ENCODE results near the gene NELL1. TPM values are rescaled to one million over a fixed set of nuclear protein-coding genes. Genes with fewer than 3 reads are reported as not detected.

NELL1 gene
- total RNA-seq, 3 donors from 2014 or later (not counting 1 experiment from before 2014, with no cell fraction given): not detected

DNA sequence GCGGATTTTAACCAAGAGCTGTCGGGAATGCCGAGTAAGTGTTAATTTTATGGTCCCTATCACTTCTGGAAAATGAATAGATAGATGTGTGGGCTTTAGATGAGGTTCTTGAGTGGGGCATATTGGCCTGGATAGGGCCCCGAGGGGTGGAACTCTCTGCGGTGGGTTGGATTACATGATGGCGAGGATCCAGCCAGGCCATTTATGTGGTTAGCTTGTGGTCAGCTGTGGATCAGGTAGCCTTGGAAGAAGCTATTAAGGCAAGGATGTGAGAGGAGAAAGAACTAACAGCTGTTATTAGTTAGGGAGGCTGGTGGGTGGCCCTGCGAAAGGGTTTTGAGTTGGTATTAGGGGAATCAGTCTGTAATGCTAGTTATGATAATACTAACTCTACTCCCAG is 268.4 kb downstream of the NELL1 start:
- no peak overlapping the region for H3K27ac ChIP-seq (ENCODE audit: low read length)
- TF ChIP-seq, protein P1, sequence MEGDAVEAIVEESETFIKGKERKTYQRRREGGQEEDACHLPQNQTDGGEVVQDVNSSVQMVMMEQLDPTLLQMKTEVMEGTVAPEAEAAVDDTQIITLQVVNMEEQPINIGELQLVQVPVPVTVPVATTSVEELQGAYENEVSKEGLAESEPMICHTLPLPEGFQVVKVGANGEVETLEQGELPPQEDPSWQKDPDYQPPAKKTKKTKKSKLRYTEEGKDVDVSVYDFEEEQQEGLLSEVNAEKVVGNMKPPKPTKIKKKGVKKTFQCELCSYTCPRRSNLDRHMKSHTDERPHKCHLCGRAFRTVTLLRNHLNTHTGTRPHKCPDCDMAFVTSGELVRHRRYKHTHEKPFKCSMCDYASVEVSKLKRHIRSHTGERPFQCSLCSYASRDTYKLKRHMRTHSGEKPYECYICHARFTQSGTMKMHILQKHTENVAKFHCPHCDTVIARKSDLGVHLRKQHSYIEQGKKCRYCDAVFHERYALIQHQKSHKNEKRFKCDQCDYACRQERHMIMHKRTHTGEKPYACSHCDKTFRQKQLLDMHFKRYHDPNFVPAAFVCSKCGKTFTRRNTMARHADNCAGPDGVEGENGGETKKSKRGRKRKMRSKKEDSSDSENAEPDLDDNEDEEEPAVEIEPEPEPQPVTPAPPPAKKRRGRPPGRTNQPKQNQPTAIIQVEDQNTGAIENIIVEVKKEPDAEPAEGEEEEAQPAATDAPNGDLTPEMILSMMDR (IDR thresholded peaks at IDR 0.05): no peak
- WGBS (ENCODE audit: insufficient coverage): 84% methylated on average over 6 of the region's 7 CpGs
- ATAC-seq (no peak), DNase-seq (no peak)
- no peak overlapping the region for H3K27ac Mint-ChIP-seq
- no peaks in the 10 kb centered on the region for H3K27me3 Mint-ChIP-seq (ENCODE audit: low read depth in 2 of 2)
- no peak overlapping the region for H3K4me3 Mint-ChIP-seq
- no peaks in the 10 kb centered on the region for H3K9me3 ChIP-seq (ENCODE audit: control insufficient read depth, insufficient read depth, low read length)
- H3K36me3 Mint-ChIP-seq: no peaks in the 10 kb centered on the region
- H3K27me3 ChIP-seq (ENCODE audit: control insufficient read depth, insufficient read depth, low read length): no peaks in the 10 kb centered on the region
- intact Hi-C loops (cut with micrococcal nuclease): no loop called here
- H3K4me1 Mint-ChIP-seq: no peaks in the 10 kb centered on the region
- H3K4me3 ChIP-seq (ENCODE audit: low read length): no peak overlapping the region
- peaks cover 19 to 27% of the 10 kb centered on the region in 2 donors for H3K9me3 Mint-ChIP-seq
- no peaks in the 10 kb centered on the region for H3K36me3 ChIP-seq (ENCODE audit: control insufficient read depth, insufficient read depth, low read length)
- H3K4me1 ChIP-seq (ENCODE audit: control insufficient read depth, insufficient read depth, low read length): no peaks in the 10 kb centered on the region

DNA sequence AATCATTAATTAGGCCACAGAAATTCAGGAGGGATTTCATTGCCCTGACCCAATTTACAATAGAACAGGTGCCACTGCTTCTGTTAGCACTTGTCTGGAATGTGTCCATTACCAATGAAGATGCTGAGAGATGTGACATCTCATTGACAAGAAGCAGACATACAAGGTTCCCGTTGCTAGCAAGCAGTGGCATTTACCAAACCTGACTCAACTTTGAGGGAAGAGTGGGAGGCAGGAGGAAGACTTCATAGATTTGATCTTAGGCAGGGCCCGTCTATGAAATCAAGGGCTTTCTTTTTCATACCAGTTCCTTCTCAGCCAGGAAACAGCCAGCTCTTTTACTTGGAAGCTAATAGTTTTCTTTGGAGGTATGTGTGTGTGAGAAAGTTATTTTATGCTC is 280.2 kb downstream of the NELL1 start:
- Mint-ChIP-seq H3K4me3 (no peak overlapping the region), H3K27ac (no peak overlapping the region), H3K4me1 (no peaks in the 10 kb centered on the region), H3K36me3 (no peaks in the 10 kb centered on the region), H3K9me3 (peaks cover 5% of the 10 kb centered on the region in 2 donors), H3K27me3 (ENCODE audit: low read depth in 2 of 2) (no peaks in the 10 kb centered on the region)
- WGBS (ENCODE audit: insufficient coverage): 57% methylated on average over 2 of the region's 2 CpGs
- Histone ChIP-seq H3K36me3 (ENCODE audit: control insufficient read depth, insufficient read depth, low read length) (no peaks in the 10 kb centered on the region), H3K27me3 (ENCODE audit: control insufficient read depth, insufficient read depth, low read length) (no peaks in the 10 kb centered on the region), H3K9me3 (ENCODE audit: control insufficient read depth, insufficient read depth, low read length) (no peaks in the 10 kb centered on the region), H3K4me3 (ENCODE audit: low read length) (no peak overlapping the region), H3K27ac (ENCODE audit: low read length) (no peak overlapping the region), H3K4me1 (ENCODE audit: control insufficient read depth, insufficient read depth, low read length) (no peaks in the 10 kb centered on the region)
- DNase-seq: no peak
- ATAC-seq: no peak
- intact Hi-C loops (cut with micrococcal nuclease): no loop called here
- TF ChIP-seq, protein P1 (IDR thresholded peaks at IDR 0.05): no peak

DNA sequence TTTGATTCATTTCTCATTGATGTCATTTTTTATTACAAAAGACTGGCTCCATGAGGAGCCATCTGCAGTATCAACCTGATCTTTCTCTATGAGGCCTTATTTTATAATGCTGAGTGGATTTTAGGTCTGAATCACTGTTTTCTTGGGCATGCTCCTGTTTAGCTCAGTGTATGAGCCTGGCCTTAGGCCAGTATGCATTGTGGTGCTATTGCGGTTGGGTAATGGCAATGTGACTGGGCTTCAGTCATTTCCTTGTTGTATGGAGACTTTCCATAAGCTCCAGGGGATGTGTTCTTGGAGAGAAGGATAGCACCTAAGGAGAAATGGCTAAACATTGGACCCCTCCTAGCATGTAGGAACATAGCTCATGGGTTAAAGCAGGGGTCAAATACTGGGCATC is 293.2 kb downstream of the NELL1 start:
- no peak overlapping the region for H3K27ac ChIP-seq (ENCODE audit: low read length)
- no peak for ATAC-seq
- 100% methylated on average over 1 of the region's 1 CpG for WGBS (ENCODE audit: insufficient coverage)
- H3K4me1 ChIP-seq (ENCODE audit: control insufficient read depth, insufficient read depth, low read length): no peaks in the 10 kb centered on the region
- Mint-ChIP-seq H3K4me1 (no peaks in the 10 kb centered on the region), H3K9me3 (peaks cover 4 to 5% of the 10 kb centered on the region in 2 donors), H3K27ac (no peak overlapping the region), H3K4me3 (no peak overlapping the region), H3K36me3 (no peaks in the 10 kb centered on the region), H3K27me3 (ENCODE audit: low read depth in 2 of 2) (no peaks in the 10 kb centered on the region)
- no peak overlapping the region for H3K4me3 ChIP-seq (ENCODE audit: low read length)
- TF ChIP-seq, protein P1 (IDR thresholded peaks at IDR 0.05): no peak
- intact Hi-C loops (cut with micrococcal nuclease): no loop called here
- no peak for DNase-seq
- H3K9me3 ChIP-seq (ENCODE audit: control insufficient read depth, insufficient read depth, low read length): no peaks in the 10 kb centered on the region
- H3K36me3 ChIP-seq (ENCODE audit: control insufficient read depth, insufficient read depth, low read length): no peaks in the 10 kb centered on the region
- H3K27me3 ChIP-seq (ENCODE audit: control insufficient read depth, insufficient read depth, low read length): no peaks in the 10 kb centered on the region

DNA sequence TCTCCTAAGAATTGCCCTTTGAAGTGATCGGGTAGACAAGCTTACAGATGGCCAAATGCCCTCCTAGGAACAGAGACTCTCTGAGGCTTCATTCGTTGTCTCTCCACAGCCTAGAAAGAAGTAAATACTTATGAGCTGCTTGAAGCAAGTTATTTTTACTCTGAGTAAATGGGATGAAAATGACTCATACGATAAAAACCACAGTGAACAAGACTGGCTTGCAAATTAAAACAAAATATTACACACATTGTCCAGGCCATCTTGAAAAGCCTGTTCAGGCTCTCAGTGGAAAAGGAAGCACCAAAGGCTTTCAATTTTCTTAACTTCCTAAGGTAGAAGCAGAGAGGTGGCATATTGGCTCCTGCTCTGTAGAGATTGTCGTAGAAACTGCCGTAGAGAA is 294.2 kb downstream of the NELL1 start:
- no peak overlapping the region for H3K27ac Mint-ChIP-seq
- no peaks in the 10 kb centered on the region for H3K4me1 ChIP-seq (ENCODE audit: control insufficient read depth, insufficient read depth, low read length)
- TF ChIP-seq, protein P1 (IDR thresholded peaks at IDR 0.05): no peak
- DNase-seq (no peak), ATAC-seq (no peak)
- no peaks in the 10 kb centered on the region for H3K4me1 Mint-ChIP-seq
- intact Hi-C loops (cut with micrococcal nuclease): no loop called here
- no peak overlapping the region for H3K4me3 ChIP-seq (ENCODE audit: low read length)
- H3K9me3 ChIP-seq (ENCODE audit: control insufficient read depth, insufficient read depth, low read length): no peaks in the 10 kb centered on the region
- no peaks in the 10 kb centered on the region for H3K36me3 Mint-ChIP-seq
- H3K27me3 Mint-ChIP-seq (ENCODE audit: low read depth in 2 of 2): no peaks in the 10 kb centered on the region
- 86% methylated on average over 5 of the region's 5 CpGs for WGBS (ENCODE audit: insufficient coverage)
- H3K27me3 ChIP-seq (ENCODE audit: control insufficient read depth, insufficient read depth, low read length): no peaks in the 10 kb centered on the region
- no peak overlapping the region for H3K27ac ChIP-seq (ENCODE audit: low read length)
- H3K36me3 ChIP-seq (ENCODE audit: control insufficient read depth, insufficient read depth, low read length): no peaks in the 10 kb centered on the region
- H3K4me3 Mint-ChIP-seq: no peak overlapping the region
- peaks cover 3 to 5% of the 10 kb centered on the region in 2 donors for H3K9me3 Mint-ChIP-seq

Measured in natural killer cell (primary cell).